ENCODE data around the gene RFK. TPM values are rescaled to one million over a fixed set of nuclear protein-coding genes. Genes with fewer than 3 reads are reported as not detected.

Gene RFK
- total RNA-seq, 1 donor from 2014 or later = 18.1 TPM

DNA sequence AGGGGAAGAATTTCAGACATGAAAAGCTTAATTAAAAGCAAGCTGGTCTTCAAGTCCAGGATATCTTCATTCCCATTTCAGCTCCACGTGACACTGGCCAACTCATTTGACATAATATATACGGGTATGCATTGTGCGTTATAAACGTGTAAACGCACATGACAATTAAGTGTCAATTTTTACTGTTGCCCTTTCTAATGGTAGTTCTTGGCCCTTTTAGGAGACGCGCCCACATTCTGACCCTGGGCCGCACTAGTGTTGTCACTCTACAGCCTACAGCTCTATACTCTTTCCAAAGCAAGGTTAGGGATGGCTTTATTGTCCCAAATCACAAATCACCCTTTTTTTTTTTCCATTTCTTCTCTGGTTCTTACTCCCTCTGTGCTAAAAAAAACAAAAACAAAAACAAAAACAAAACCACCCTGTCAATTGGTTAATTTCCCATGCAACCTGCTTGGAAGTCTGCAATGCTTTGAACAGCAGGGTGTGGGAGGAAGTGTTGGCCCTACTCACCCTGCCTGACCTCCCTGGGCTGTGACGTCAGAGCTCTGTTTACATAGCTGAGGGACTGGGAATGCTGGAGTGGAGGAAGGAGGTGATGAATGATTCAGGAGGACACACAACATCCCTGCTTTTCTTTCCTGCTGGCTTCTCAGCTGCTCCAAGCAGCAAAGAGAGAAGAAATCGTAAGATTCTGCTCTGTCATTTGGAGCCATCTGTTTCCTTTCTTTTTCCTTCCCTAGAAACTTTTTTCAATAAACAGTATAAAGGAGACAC is 19.3 kb downstream of the RFK start:
- Mint-ChIP-seq H3K9me3 (ENCODE audit: low read depth) (no peaks in the 10 kb centered on the region), H3K27me3 (ENCODE audit: low read depth) (no peaks in the 10 kb centered on the region), H3K4me3 (ENCODE audit: unreplicated experiment) (no peak overlapping the region), H3K27ac (ENCODE audit: unreplicated experiment) (no peak overlapping the region), H3K36me3 (ENCODE audit: low read depth) (no peaks in the 10 kb centered on the region), H3K4me1 (ENCODE audit: low read depth) (peaks cover 29% of the 10 kb centered on the region)
- DNase-seq (ENCODE audit: low spot score) = no peak
- TF ChIP-seq CTCF (IDR thresholded peaks at IDR 0.05) = no peak

GRCh38 chr9:76373784-76374474 is 20.3 kb downstream of the RFK start:
- DNase-seq (ENCODE audit: low spot score) = no peak
- Mint-ChIP-seq H3K4me3 (ENCODE audit: unreplicated experiment) (no peak overlapping the region), H3K36me3 (ENCODE audit: low read depth) (no peaks in the 10 kb centered on the region)

GRCh38 chr9:76373173-76373783 is 20.9 kb downstream of the RFK start:
- Mint-ChIP-seq H3K27me3 (ENCODE audit: low read depth) (no peaks in the 10 kb centered on the region), H3K9me3 (ENCODE audit: low read depth) (no peaks in the 10 kb centered on the region), H3K4me1 (ENCODE audit: low read depth) (peaks cover 34% of the 10 kb centered on the region), H3K4me3 (ENCODE audit: unreplicated experiment) (no peak overlapping the region), H3K36me3 (ENCODE audit: low read depth) (no peaks in the 10 kb centered on the region), H3K27ac (ENCODE audit: unreplicated experiment) (no peak overlapping the region)
- TF ChIP-seq CTCF (IDR thresholded peaks at IDR 0.05) = no peak
- no peak for DNase-seq (ENCODE audit: low spot score)

More at GRCh38 chr9:76373784-76374474, 20.3 kb downstream of the RFK start:
- Mint-ChIP-seq H3K27ac (ENCODE audit: unreplicated experiment) (no peak overlapping the region), H3K4me1 (ENCODE audit: low read depth) (peaks cover 34% of the 10 kb centered on the region), H3K27me3 (ENCODE audit: low read depth) (no peaks in the 10 kb centered on the region), H3K9me3 (ENCODE audit: low read depth) (no peaks in the 10 kb centered on the region)
- TF ChIP-seq CTCF (IDR thresholded peaks at IDR 0.05) = no peak

DNA sequence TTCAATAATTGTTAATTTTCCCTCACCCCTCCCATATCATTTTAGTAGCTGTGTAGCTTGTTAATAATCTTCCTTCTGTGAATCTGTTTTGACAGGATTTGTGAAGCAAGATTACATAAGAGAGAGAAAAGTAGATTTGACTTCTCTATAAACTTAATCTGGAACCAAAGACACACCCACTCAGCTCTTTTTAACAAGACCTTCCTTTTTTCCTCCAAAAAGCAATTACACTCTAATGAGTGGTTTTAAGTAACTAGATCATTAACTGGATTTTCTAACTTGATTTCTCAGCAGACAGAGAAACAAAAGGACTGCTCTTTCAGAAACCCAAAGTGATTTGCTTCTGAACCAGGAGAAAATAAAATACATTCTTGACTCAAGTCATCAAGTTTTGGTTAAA is 21.9 kb downstream of the RFK start:
- DNase-seq (ENCODE audit: low spot score) = no peak
- Mint-ChIP-seq H3K36me3 (ENCODE audit: low read depth) (no peaks in the 10 kb centered on the region), H3K4me1 (ENCODE audit: low read depth) (peaks cover 34% of the 10 kb centered on the region), H3K4me3 (ENCODE audit: unreplicated experiment) (no peak overlapping the region), H3K27ac (ENCODE audit: unreplicated experiment) (peak overlapping the region; percentile 80), H3K27me3 (ENCODE audit: low read depth) (no peaks in the 10 kb centered on the region), H3K9me3 (ENCODE audit: low read depth) (no peaks in the 10 kb centered on the region)
- no peak for TF ChIP-seq CTCF (IDR thresholded peaks at IDR 0.05)

GRCh38 chr9:76371901-76372300 is 22.3 kb downstream of the RFK start:
- H3K4me1 Mint-ChIP-seq (ENCODE audit: low read depth) = peaks cover 34% of the 10 kb centered on the region
- H3K36me3 Mint-ChIP-seq (ENCODE audit: low read depth) = no peaks in the 10 kb centered on the region
- H3K9me3 Mint-ChIP-seq (ENCODE audit: low read depth) = no peaks in the 10 kb centered on the region
- DNase-seq (ENCODE audit: low spot score) = no peak
- H3K4me3 Mint-ChIP-seq (ENCODE audit: unreplicated experiment) = no peak overlapping the region
- TF ChIP-seq CTCF (IDR thresholded peaks at IDR 0.05) = no peak
- H3K27ac Mint-ChIP-seq (ENCODE audit: unreplicated experiment) = peak overlapping the region; percentile 80
- no peaks in the 10 kb centered on the region for H3K27me3 Mint-ChIP-seq (ENCODE audit: low read depth)

Data from chondrocyte (in vitro differentiated cells).